GM21390 (cell line): ENCODE measurements around the gene NRIP3.
"Not testable (repeated sequence)": the region's sequence is repeated elsewhere in the genome, so short reads cannot be mapped to it uniquely, and the experiment has no call there.

Experiments used
- ATAC-seq: cut with Tn5 transposase; IDR thresholded peaks from one replicate; pipeline ENCODE4 v1.9.1; 2021; ENCODE audit not compliant: unreplicated experiment

Gene NRIP3

DNA sequence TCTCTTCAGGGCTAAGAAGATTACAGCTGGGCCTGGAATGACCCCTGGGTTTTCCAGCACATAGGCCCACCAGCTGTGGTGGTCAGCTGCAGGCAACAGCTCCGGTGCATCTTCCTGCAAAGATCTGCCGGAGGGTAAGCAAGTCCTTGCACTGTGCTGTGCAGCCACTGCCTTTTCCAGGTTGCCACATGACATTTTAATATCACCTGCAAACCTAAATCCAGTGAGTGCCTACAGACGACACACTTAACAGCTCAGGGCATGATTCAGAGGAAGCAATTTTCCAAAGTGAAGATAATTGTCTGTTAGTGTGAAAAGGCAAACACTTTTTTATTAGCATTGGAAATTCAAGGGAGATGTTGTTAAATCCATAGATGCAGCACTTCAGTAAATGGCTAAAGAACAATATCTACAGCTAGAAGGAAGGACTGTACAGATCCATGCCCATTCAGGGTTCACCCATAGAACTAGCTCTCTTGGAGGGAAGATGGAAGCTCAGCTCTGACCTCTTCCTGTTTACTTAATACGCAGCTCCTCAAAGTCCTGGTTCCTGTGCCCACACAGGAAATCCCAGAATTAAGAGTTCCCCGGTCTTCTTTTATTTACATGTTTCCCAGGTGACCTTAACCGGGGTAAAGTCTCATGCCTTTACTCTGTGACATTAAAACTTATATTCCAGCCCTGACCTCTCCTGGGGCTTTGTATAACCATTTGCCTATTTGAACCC is 13.3 kb upstream of the NRIP3 start:
- ATAC-seq = no peak

DNA sequence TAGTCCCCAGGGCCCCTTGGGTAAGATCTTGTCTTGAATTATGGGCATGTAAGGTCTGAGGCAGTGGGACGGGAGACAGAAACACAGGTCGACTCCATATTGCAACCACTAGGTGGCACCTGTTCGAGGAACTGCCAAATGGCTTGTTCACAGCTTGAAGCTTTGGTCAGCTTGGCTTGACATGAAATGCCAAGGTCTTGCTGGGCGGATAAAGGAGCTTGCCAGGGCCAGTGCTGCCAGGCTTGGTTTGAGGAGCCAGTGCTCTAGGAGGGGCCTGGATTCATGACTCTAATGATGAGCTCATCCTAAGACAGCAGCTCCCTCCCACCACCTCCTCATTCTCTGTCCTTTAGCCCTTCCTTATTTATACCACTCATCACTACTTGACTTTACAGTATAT is 11.9 kb upstream of the NRIP3 start:
- ATAC-seq = peak; percentile 73

DNA sequence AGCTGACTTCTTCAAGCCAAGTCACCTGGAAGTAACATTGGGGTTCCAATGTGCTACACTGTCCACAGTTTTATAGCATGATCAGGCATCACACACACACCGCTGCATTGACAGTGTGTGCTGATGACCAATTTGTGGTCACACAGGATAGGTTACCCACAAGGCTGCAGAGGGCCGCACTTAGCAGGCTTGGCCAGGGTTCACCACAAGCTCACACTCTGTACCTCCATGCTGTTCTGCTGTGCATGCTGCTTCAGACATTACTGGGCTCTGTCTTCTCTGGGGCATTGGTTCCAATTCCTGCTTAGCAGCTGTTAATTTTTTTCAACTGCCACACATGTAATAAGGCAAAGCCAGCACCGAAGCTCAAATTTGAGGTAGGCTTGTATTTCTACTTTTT is 11.0 kb upstream of the NRIP3 start:
- no peak for ATAC-seq

DNA sequence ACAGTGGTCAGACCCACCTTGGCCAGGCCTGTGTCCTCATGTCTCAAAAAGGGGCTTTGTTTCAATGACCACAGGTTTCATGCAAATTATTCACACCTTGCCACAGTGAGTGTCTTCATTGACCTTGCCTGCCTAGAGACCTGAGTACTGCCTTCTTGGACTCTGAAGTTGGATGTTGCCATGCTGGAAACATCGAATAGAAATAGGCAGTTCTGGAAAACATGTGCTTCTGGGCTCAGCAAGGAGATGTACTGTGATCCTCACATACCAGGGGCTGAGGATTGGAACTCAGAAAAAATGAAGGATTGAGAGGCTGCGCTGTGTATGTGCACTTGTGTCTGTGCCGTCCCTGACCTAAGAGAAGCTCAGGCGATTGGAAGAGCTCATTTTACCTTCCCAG is 9.6 kb upstream of the NRIP3 start:
- no peak for ATAC-seq

DNA sequence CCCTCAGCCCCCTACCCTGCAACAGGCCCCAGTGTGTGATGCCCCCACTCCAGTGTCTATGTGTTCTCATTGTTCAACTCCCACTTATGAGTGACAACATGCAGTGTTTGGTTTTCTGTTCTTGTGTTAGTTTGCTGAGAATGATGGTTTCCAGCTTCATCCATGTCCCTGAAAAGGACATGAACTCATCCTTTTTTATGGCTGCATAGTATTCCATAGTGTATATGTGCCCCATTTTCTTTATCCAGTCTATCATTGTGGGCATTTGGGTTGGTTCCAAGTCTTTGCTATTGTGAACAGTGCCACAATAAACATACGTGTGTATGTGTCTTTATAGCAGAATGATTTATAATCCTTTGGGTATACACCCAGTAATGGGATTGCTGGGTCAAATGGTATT is 5.7 kb upstream of the NRIP3 start:
- not testable (repeated sequence) for ATAC-seq

DNA sequence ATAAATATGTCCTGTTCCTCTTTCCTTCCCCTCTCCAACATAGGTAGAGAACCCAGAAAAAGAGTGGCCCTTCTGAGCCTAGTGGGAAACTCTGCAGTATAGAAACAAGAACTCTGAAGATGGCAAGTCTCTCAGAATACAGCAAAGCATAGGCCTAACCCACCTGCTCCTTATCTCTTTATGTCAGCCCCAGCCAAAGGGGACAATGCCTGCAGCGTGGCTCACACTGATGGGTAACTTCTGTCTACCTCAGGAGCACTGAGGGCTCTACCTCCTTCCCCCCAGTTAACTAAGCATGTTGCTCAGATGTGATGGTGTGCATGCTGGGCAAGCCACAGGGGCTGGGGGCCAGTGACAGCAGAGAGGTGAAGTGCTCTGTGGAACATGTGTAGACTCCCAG is 4.9 kb upstream of the NRIP3 start:
- ATAC-seq = no peak

DNA sequence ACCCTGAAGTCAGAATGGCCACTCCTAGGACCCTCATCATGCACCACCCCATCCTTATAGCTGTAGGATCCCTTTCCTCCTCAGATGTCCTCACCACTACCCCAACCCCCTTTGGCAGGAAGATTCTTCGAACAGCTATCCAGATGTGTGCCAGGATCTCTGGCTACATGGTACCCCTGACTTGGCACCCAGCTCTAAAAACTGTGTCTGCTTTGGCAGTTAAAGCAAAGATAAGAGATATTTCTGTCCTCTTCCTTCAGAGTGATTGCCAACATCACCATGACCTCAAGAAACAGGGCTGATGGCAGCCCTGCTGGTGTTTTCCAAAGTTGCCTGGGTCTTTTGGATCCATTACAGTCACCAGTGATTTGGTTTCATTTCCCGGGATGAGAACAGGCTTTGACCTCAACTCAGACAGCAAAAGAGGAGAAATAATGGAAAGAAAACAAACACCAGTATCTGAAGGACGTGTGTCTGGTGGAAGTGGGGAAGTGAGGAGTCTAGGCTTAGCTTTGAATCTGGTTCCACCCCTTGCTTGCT is 4.3 kb upstream of the NRIP3 start:
- ATAC-seq = no peak

DNA sequence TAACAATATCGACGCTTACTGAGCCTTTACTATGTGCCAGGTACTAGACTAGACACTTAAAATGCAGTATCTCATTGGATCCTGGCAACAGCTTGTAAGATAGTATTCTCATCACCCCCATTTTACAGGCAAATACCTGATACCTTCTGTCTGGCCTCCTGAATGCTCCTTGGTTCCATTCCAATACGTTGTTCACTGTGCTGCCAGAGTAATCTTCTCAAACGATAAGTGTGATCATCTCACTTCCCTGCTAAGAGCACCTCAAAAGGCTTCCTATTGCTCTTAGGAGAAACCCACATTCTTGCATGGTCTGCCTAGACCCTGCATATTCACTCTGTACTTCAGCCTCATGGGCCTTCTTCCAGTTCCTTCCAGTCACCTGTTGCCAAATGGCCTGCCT is 1.3 kb upstream of the NRIP3 start:
- no peak for ATAC-seq

DNA sequence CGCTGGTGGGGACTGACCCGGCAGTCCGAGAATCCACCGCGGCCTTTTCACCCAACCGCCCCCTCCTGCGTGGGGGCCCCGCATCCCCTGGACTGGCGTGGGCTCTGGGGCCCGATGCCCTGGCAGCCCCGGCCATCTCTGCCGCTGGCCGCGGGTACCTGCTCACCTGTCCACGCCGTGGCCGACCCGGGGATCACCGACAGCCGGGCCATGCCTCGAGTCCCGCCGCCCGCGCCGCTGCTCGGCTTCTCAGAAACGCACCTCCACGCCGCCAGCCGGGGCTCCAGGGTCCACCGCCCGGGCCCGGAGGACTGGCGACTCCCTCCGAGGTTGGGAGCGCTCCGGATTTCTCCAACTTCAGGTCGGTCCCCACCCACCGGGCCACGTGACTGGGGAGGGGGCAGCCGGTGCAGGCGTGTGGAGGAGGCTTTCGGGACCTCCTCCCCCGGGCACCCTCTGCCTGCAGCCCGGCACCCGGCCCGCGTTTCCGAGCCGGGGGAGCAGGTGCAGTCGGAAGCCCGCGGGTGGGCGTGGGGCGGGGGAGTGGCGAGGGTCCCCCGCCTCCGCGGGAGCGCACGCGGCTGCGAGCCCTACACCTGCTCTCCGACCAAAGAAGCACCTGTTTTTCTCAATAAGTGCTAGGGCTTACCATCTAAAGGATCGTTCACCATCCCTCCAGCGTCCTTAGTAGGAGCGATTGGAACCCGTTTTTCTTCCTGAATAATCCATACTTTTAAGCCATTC is 554 bp upstream of the NRIP3 start:
- no peak for ATAC-seq

DNA sequence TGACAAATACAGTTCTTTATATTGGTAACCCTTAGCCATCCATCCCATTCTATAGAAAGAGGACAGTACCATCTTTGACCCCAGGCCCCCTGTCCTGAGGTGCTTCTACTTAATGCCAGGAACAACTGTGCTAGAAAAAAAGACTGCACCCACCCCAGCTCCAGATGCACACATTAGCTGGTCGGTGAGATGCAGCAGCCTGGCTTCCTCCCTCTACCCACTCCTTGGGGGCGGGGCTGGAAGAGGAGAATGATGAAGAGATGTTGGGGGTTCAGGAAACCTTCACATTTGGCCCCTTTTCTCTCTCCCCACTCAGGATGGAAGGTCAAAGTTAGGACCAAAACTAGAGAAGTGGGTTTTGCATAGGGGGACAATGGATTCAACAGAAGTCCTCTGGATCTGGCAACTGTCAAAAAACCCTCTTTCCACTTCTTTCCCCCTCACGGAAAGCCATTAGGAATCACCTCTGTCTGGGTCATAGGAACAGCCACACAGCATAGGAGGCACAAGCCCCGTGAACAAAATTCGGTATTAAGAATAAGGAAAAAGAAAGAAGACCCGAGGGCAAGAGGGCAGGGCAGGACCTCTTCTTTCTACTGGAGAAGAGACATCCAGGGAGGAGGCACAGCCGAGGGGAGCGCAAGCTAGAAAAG is 755 bp downstream of the NRIP3 start:
- ATAC-seq = no peak

DNA sequence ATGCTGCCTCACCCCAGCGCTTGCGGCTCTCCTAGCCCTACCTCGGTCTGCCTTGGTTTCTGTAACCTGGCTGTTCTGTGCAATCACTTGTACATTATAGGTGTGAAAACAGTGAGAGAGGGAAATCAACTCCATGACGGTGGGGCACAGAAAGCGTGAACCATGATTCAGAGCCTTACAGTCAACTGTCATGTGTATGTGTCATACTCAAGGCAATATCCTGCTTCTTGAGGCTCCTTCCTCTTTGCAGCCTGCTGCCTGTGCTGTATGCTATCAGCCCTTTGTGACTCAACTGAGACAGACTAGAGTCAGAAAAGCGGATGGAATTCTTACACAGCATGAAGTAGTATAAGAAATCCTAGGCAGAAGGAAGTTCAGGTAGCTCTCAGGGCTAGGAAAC is 2.1 kb downstream of the NRIP3 start:
- no peak for ATAC-seq

DNA sequence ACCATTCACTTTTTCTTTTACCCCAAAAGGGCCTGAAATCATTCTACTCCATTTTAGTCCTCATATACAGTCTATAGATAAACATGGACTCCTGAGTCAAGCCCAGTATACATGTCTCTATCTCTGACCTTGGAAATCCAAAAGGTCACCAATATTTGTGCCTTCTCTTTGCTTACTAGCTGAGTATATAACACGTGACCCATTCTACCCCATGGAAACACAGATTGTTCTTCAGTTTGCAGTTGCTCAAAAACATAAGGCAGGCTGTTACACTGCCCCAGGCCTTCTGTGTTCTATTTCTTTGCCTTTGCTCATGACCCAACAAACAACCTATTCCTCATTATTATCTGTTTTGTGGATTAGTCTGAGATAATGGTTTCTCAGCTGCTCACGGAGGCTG is 5.8 kb downstream of the NRIP3 start:
- no peak for ATAC-seq

DNA sequence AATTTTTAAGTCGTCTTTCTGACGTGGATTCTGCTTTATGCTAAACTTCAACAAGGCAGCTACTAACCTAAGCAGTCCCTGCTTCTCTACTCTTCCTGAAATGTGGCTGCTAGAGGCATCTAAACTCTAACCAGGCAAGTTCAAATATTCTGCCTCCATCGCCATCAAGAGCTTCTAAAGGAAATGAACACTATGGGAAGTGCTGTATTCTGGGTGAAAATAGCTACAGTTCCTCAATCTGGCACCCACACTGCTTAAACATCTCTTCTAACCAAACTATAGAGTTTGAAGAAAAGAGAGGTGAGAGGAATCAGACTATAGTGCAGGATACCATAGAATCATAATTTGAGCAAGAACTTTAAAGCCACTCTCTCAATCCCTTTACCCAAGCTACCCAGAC is 6.3 kb downstream of the NRIP3 start:
- no peak for ATAC-seq

DNA sequence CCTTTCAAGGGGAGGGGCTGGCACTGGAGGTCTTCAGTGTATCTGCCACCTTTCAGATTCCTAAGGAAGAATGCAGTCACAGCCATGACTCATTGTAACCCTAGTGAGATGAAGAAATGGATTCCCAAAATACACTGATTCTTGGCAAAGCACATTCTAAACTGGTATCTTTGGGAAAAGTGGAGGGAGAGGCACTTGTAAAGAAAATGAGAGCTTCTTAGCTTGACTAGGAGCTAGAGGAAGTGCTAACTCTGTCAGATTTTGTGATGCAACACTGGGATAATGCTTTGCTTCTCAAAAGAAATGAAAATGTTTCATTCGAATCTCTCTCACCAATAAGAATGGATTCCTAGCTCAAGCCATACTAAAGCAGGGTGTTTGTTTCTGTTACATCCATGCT is 14.3 kb downstream of the NRIP3 start:
- no peak for ATAC-seq

DNA sequence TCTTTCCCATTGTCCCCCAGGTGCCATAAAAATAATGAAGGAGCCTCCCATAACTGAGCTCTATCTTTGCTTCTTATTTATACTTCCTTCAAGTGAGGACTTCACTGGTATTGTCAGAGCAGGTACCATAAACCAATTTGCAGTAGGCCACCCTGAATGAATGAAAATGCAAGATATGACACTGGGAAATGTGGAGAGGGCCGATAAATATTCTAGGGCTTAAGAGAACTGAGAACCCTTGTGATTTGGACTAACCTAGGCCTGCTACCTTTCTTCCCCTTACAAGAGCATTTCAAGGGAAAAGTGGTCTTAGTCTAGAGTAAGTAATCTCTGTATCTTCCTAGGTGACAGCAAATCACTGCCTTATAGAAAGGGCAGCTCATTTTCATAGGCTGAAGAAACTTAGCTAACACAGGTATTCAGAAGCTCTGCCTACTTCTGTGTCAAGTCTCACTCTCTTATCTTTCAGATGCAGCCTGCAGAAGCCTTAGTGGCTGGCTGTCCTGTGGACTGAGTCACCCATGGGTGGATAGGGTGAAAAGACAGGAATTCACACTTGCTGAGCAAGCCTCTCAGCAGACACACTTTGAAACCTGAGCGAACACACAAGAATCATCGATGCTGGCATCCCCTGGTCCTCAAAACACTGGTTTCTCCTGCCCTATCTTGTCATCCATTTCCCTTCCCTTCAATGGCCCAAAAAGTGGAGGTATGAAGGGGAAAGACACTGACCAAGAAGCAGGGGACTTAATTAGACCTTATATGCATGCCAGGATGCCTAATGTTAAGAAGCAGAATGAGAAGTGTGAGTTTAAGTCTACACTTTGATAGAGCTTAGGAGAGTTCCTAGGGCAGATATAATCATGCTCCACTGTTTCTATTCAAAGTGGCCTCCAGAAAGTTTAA is 15.2 kb downstream of the NRIP3 start:
- no peak for ATAC-seq

DNA sequence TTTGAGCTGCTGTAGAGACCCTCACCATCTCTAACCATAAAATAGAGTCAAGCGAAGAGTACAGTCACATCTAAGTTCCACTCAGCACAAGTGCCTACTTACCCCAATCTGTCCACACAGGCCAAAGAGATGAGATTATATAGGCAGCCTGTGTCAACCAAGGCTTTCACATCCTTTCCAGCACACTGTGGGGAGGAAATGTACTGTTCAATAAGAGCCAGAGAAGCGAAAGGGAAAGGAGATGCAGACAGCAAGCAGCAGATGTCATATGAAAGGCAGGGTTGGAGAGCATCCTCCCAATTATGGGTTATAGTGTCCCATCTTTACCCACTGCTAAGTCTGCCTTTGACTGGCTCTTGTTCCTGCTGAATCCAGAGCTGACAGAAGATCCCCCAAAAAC is 16.4 kb downstream of the NRIP3 start:
- no peak for ATAC-seq

DNA sequence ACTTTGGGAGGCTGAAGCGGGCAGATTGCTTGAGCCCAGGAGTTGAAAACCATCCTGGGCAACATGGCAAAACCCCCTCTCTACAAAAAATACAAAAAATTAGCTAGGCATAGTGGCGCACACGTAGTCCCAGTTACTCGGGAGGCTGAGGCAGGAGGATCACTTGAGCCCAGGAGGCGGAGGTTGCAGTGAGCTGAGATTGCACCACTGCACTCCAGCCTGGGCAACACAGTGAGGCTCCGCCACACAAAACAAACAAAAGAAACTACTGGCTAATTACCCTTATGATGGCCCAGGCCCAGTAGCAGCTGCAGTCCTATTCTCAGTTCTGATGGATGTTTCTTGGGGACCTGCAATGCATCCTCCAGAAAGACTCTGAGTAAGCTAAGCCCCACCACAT is 17.0 kb downstream of the NRIP3 start:
- ATAC-seq = not testable (repeated sequence)

DNA sequence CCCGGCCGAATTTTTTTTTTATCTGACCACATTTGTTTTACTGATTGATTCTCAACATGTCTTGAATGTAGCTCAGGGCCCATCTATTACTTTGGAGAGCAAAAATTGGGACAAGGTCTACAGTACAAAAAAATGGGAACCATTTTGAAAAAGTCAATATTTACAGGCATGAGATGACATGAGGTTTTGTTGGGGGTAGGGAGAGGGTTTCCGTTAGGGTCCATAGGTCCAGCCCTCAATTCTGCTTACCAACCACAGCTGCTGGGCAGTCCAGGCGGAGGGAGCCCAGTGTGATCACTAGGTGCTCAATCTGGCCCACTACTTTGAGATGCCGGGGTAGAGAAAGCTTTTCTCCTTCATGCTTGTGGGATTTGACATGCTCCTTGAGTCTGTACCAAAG is 18.3 kb downstream of the NRIP3 start:
- no peak for ATAC-seq

DNA sequence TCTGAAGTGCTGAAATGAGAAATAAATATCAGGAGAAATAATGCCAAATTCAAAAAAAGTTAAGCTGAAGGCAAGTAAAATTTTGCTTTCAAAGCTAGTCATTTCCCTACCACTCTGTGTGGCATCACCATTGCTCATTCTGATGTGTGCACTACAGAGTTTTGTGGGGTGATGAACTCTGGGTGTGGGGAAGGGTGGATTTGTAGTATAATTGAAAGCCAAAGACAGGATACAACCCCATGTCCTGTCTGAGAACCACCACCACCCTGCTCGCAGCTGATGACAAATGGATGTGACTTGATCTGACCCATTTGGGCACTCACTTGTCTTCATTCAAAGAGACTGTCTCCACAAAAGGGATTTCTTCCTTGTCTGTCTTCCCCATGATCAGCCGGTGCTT is 20.2 kb downstream of the NRIP3 start:
- ATAC-seq = no peak

DNA sequence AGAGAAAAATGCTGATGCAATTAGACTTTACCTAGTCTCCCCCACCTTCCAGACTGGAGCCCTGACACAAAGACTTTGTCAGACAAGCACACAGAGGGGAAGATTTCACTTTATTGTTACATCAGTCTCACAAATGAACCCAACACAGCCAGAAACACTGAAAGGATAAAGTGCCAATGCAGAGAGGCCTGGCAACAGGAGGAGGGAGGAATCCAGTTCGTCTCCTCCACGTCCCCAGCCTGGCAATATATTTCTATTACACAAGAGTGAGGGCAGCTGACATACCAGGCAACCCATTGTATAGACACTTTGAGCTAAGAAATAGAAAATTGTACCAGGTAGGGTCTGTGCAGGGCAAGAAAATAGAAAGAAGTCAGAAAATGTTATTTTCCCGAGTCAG is 23.3 kb downstream of the NRIP3 start:
- ATAC-seq = no peak

DNA sequence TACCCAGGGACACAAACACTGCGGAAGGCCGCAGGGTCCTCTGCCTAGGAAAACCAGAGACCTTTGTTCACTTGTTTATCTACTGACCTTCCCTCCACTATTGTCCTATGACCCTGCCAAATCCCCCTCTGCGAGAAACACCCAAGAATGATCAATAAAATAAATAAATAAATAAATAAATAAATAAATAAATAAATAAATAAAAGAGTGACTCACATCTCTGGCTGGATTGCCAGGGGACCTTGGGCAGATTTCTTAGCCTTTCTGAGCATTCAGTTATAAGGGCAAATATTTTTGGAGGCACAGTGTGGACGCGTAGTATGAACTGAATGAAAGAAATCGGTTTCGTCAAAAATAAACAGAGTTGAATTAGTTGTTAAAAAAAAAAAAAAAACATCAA is 24.4 kb downstream of the NRIP3 start:
- ATAC-seq = not testable (repeated sequence)
